ENCODE data around the gene MRPL18. TPM values are rescaled to one million over a fixed set of nuclear protein-coding genes. Genes with fewer than 3 reads are reported as not detected.

The MRPL18 gene
- total and polyA plus RNA-seq, 2 of the 8 experiments (the other 6 are each of a cell fraction or from before 2014, with no cell fraction given): 58.7 to 79.8 TPM

- Histone ChIP-seq H2BK20ac (ENCODE audit: low read length) (no peak overlapping the region), H3K18ac (ENCODE audit: extremely low read depth, low read length) (no peak overlapping the region), H3K23me2 (ENCODE audit: low read depth, low read length) (no peaks in the 10 kb centered on the region), H3K9me3 (ENCODE audit: insufficient read depth in 2 of 2, low read depth in 1 of 2, low read length in 1 of 2) (no peaks in the 10 kb centered on the region), H3K4me1 (replicated peaks in 1 of 4; ENCODE audit: control insufficient read depth in 3 of 4, insufficient read depth in 4 of 4, low read length in 3 of 4) (no peaks in the 10 kb centered on the region), H3K9ac (replicated peaks in 1 of 4; ENCODE audit: extremely low read depth in 1 of 4, low read depth in 3 of 4, low read length in 3 of 4) (no peak overlapping the region), H3K4ac (replicated peaks; ENCODE audit: insufficient read length, low read depth, low read length) (no peak overlapping the region), H4K20me1 (replicated peaks in 1 of 2; ENCODE audit: control insufficient read depth in 1 of 2, insufficient read depth in 2 of 2, low read length in 2 of 2) (peaks cover 4 to 10% of the 10 kb centered on the region in 2 experiments), H3K27ac (ENCODE audit: low read depth, low read length) (no peak overlapping the region), H3K79me1 (ENCODE audit: low read depth, low read length) (no peaks in the 10 kb centered on the region), H2BK120ac (replicated peaks; ENCODE audit: low read depth, low read length) (no peak overlapping the region), H2BK12ac (ENCODE audit: low read depth, low read length) (no peak overlapping the region), H4K5ac (ENCODE audit: insufficient read length, low read depth, low read length) (no peak overlapping the region), H3K23ac (ENCODE audit: insufficient read length) (no peak overlapping the region), H2AFZ (ENCODE audit: low read length) (no peak overlapping the region), H2BK15ac (ENCODE audit: low read length) (no peak overlapping the region), H3K36me3 (ENCODE audit: control insufficient read depth in 2 of 4, insufficient read depth in 4 of 4, low read length in 3 of 4) (peaks cover 27 to 88% (median 71%) of the 10 kb centered on the region in 4 experiments), H2AK5ac (ENCODE audit: low read depth, low read length) (no peak overlapping the region), H3K4me3 (ENCODE audit: extremely low read depth in 1 of 4, insufficient read depth in 2 of 4, low read depth in 3 of 4, low read length in 4 of 4) (no peak overlapping the region), H4K8ac (ENCODE audit: extremely low read depth, insufficient read depth, low read length) (no peak overlapping the region), H4K91ac (replicated peaks; ENCODE audit: insufficient read length, low read length) (no peak overlapping the region), H3K4me2 (ENCODE audit: insufficient read depth in 1 of 2, low read depth in 2 of 2, low read length in 2 of 2) (no peak overlapping the region), H3K27me3 (replicated peaks in 1 of 4; ENCODE audit: control insufficient read depth in 3 of 4, extremely low read depth in 1 of 4, insufficient read depth in 3 of 4, low read length in 3 of 4) (no peaks in the 10 kb centered on the region), H2BK5ac (ENCODE audit: low read depth, low read length) (no peak overlapping the region), H3K14ac (ENCODE audit: insufficient read length) (no peak overlapping the region), H3K79me2 (ENCODE audit: control insufficient read depth in 1 of 2, insufficient read depth in 2 of 2, low read length in 2 of 2) (peaks cover 0 to 11% of the 10 kb centered on the region in 2 experiments; a peak in 2 of 4 replicates), H3K56ac (replicated peaks; ENCODE audit: insufficient read length, low read depth, low read length) (no peak overlapping the region)
- no peak for FAIRE-seq
- ChIA-PET CTCF (ENCODE audit: partially characterized antibody) (no interaction called here), POLR2A (ENCODE audit: partially characterized antibody) (interaction anchor here (0.6 to 2.8 kb wide), 8 partner anchors 10 to 53 kb away, joined by 3 to 10 read pairs (median 3); partner anchors contain the start of genes ACAT2 and TCP1)
- no peak for DNase-seq (ENCODE audit: low read depth in 1 of 2, low spot score in 2 of 2)
- WGBS, 2 experiments (ENCODE audit: extremely low coverage in 1 of 2, insufficient coverage in 1 of 2, insufficient read length in 1 of 2, insufficient replicate concordance in 2 of 2, low coverage in 1 of 2, low lambda C conversion rate in 2 of 2, missing lambda C conversion rate in 1 of 2): 95% methylated on average over 3 of the region's 3 CpGs; no CpG with 5 or more reads in 1 of the 2 experiments
- TF ChIP-seq BRCA1 (IDR thresholded peaks at IDR 0.05; ENCODE audit: low read depth, low read length) (no peak), TCF12 (IDR thresholded peaks at IDR 0.05; ENCODE audit: low read depth, low read length) (no peak), FOSL1 (IDR thresholded peaks at IDR 0.05; ENCODE audit: insufficient read depth, low read depth, low read length) (no peak), ZNF274 (IDR thresholded peaks at IDR 0.05; ENCODE audit: borderline replicate concordance, extremely low read depth, low read length) (no peak), CEBPB (IDR thresholded peaks at IDR 0.05; ENCODE audit: low read depth, low read length) (no peak), POLR2A (IDR thresholded peaks at IDR 0.05; ENCODE audit: control extremely low read depth in 1 of 2, low read depth in 2 of 2, low read length in 2 of 2) (no peak), CHD1 (IDR thresholded peaks at IDR 0.05; ENCODE audit: low read depth, low read length) (no peak), CTBP2 (IDR thresholded peaks at IDR 0.05; ENCODE audit: borderline replicate concordance, insufficient read depth, insufficient read length, low read length) (no peak), TEAD4 (IDR thresholded peaks at IDR 0.05; ENCODE audit: low read depth, low read length) (no peak), EGR1 (IDR thresholded peaks at IDR 0.05; ENCODE audit: borderline replicate concordance, low read depth, low read length) (no peak), ATF2 (IDR thresholded peaks at IDR 0.05; ENCODE audit: low read length) (no peak)
Measured at GRCh38 chr6:159751448-159751847, 38.8 kb upstream of the MRPL18 start.

Measured in H1 (cell line).